Karpas-422 (cell line): ENCODE measurements around the gene IL13. TPM values are rescaled to one million over a fixed set of nuclear protein-coding genes. Genes with fewer than 3 reads are reported as not detected.

Experiments used
- DNase-seq: peaks from one replicate; pipeline ENCODE4 v3.0.0-alpha.2; 2015
- H2AFZ ChIP-seq: fragments of 200-600 bp; sonication (generic); 2 replicates; pipeline ENCODE4 v1.6.1; 2014; ENCODE audit warnings: antibody characterized with exemption, low read length, mixed read lengths
- H3K27ac ChIP-seq: fragments of 200-600 bp; sonication (generic); 2 replicates; pipeline ENCODE4 v1.5.1; 2014; ENCODE audit warnings: mild to moderate bottlenecking, low read length, moderate library complexity
- H3K27me3 ChIP-seq: fragments of 200-600 bp; sonication (generic); 2 replicates; pipeline ENCODE4 v1.6.1; 2014; ENCODE audit warnings: low read length, mixed read lengths
- H3K36me3 ChIP-seq: fragments of 200-600 bp; sonication (generic); 2 replicates; pipeline ENCODE4 v1.6.1; 2014; ENCODE audit warnings: low read length, mixed read lengths; ENCODE audit not compliant: insufficient read depth
- H3K4me1 ChIP-seq: fragments of 200-600 bp; sonication (generic); 2 replicates; pipeline ENCODE4 v1.6.1; 2014; ENCODE audit warnings: mild to moderate bottlenecking, low read length, mixed read lengths
- H3K4me2 ChIP-seq: fragments of 200-600 bp; sonication (generic); 2 replicates; pipeline ENCODE4 v1.6.1; 2014; ENCODE audit warnings: low read length, low read depth, mild to moderate bottlenecking; ENCODE audit not compliant: poor library complexity, severe bottlenecking
- H3K4me3 ChIP-seq: fragments of 200-600 bp; sonication (generic); 2 replicates; pipeline ENCODE4 v1.5.1; 2014; ENCODE audit warnings: mild to moderate bottlenecking, antibody characterized with exemption, low read length, mixed read lengths
- H3K79me2 ChIP-seq: fragments of 200-600 bp; sonication (generic); 2 replicates; pipeline ENCODE4 v1.6.1; 2014; ENCODE audit warnings: mild to moderate bottlenecking, low read length, mixed read lengths
- H3K9ac ChIP-seq: fragments of 200-600 bp; sonication (generic); 2 replicates; pipeline ENCODE4 v1.6.0; 2014; ENCODE audit warnings: low read length
- H3K9me2 ChIP-seq: fragments of 200-600 bp; sonication (generic), shearing (Covaris generic); replicated peaks from 2 replicates; pipeline ENCODE4 v1.6.0; 2014; ENCODE audit warnings: mild to moderate bottlenecking, low read length, moderate library complexity; ENCODE audit not compliant: insufficient read depth
- H3K9me3 ChIP-seq: fragments of 300-700, 200-600 bp; sonication (generic); 2 replicates; pipeline ENCODE4 v1.6.1; 2014; ENCODE audit warnings: low read length, mixed read lengths
- H4K20me1 ChIP-seq: fragments of 200-600 bp; sonication (generic); 2 replicates; pipeline ENCODE4 v1.6.1; 2014; ENCODE audit warnings: mild to moderate bottlenecking, antibody characterized with exemption, low read length, low read depth; ENCODE audit not compliant: insufficient read depth
- total RNA-seq: library from RNA; depleted of rRNA; stranded (reverse); fragments of >200 nt; shearing (Covaris generic); gene quantifications from 2 replicates; pipeline ENCODE4 v1.2.3, GENCODE V29; 2014; ENCODE audit warnings: low replicate concordance

IL13 gene
- total RNA-seq, 1 experiment from 2014 or later, result not detected

GRCh38 chr5:132677682-132678400 is 19.9 kb downstream of the IL13 start:
- H3K36me3 ChIP-seq, result no peaks in the 10 kb centered on the region
- no peak for DNase-seq
- H2AFZ ChIP-seq, result no peak overlapping the region
- no peak overlapping the region for H3K9ac ChIP-seq
- no peaks in the 10 kb centered on the region for H3K9me2 ChIP-seq
- no peak overlapping the region for H3K4me2 ChIP-seq
- H3K27me3 ChIP-seq, result no peaks in the 10 kb centered on the region
- no peaks in the 10 kb centered on the region for H3K79me2 ChIP-seq
- H3K27ac ChIP-seq, result no peak overlapping the region
- peaks cover 21% of the 10 kb centered on the region for H3K4me1 ChIP-seq
- no peaks in the 10 kb centered on the region for H3K9me3 ChIP-seq
- no peak overlapping the region for H3K4me3 ChIP-seq
- no peaks in the 10 kb centered on the region for H4K20me1 ChIP-seq

- Histone ChIP-seq H2AFZ (no peak overlapping the region), H3K9me3 (no peaks in the 10 kb centered on the region), H3K79me2 (no peaks in the 10 kb centered on the region), H3K9ac (no peak overlapping the region), H4K20me1 (no peaks in the 10 kb centered on the region), H3K4me1 (peaks cover 16% of the 10 kb centered on the region), H3K36me3 (no peaks in the 10 kb centered on the region), H3K4me3 (no peak overlapping the region), H3K4me2 (no peak overlapping the region), H3K27me3 (no peaks in the 10 kb centered on the region), H3K9me2 (no peaks in the 10 kb centered on the region), H3K27ac (no peak overlapping the region)
- no peak for DNase-seq
These were observed 20.8 kb downstream of the IL13 start for GRCh38 chr5:132678735-132679134.

- Histone ChIP-seq H3K27me3 (no peaks in the 10 kb centered on the region), H3K27ac (no peak overlapping the region), H2AFZ (no peak overlapping the region), H3K9ac (no peak overlapping the region), H3K4me2 (no peak overlapping the region), H3K4me1 (peaks cover 16% of the 10 kb centered on the region), H3K9me2 (no peaks in the 10 kb centered on the region), H3K9me3 (no peaks in the 10 kb centered on the region), H4K20me1 (no peaks in the 10 kb centered on the region), H3K4me3 (no peak overlapping the region), H3K36me3 (no peaks in the 10 kb centered on the region), H3K79me2 (no peaks in the 10 kb centered on the region)
- DNase-seq, result no peak
These were observed 21.2 kb downstream of the IL13 start for GRCh38 chr5:132679166-132679565.

- no peak overlapping the region for H3K4me3 ChIP-seq
- H4K20me1 ChIP-seq, result no peaks in the 10 kb centered on the region
- H3K4me1 ChIP-seq, result peaks cover 16% of the 10 kb centered on the region
- no peak overlapping the region for H3K27ac ChIP-seq
- DNase-seq, result no peak
- no peaks in the 10 kb centered on the region for H3K9me2 ChIP-seq
- no peaks in the 10 kb centered on the region for H3K79me2 ChIP-seq
- H3K36me3 ChIP-seq, result no peaks in the 10 kb centered on the region
- H3K9me3 ChIP-seq, result no peaks in the 10 kb centered on the region
- H3K4me2 ChIP-seq, result no peak overlapping the region
- H3K9ac ChIP-seq, result no peak overlapping the region
- H3K27me3 ChIP-seq, result no peaks in the 10 kb centered on the region
- H2AFZ ChIP-seq, result no peak overlapping the region
These were observed 21.9 kb downstream of the IL13 start for GRCh38 chr5:132679717-132680380.

GRCh38 chr5:132680780-132681475 is 23.0 kb downstream of the IL13 start:
- H2AFZ ChIP-seq, result no peak overlapping the region
- H3K27ac ChIP-seq, result no peak overlapping the region
- no peaks in the 10 kb centered on the region for H4K20me1 ChIP-seq
- H3K9me3 ChIP-seq, result no peaks in the 10 kb centered on the region
- H3K27me3 ChIP-seq, result no peaks in the 10 kb centered on the region
- no peaks in the 10 kb centered on the region for H3K79me2 ChIP-seq
- DNase-seq, result no peak
- H3K9me2 ChIP-seq, result no peaks in the 10 kb centered on the region
- no peak overlapping the region for H3K4me2 ChIP-seq
- H3K36me3 ChIP-seq, result no peaks in the 10 kb centered on the region
- no peak overlapping the region for H3K4me3 ChIP-seq
- H3K9ac ChIP-seq, result no peak overlapping the region
- H3K4me1 ChIP-seq, result peaks cover 16% of the 10 kb centered on the region

- DNase-seq, result peak; percentile 49
- Histone ChIP-seq H4K20me1 (no peaks in the 10 kb centered on the region), H3K9me3 (no peaks in the 10 kb centered on the region), H3K4me3 (no peak overlapping the region), H3K27ac (no peak overlapping the region), H3K4me2 (no peak overlapping the region), H3K79me2 (no peaks in the 10 kb centered on the region), H3K27me3 (no peaks in the 10 kb centered on the region), H3K9me2 (no peaks in the 10 kb centered on the region), H2AFZ (no peak overlapping the region), H3K36me3 (no peaks in the 10 kb centered on the region), H3K9ac (no peak overlapping the region), H3K4me1 (peaks cover 16% of the 10 kb centered on the region)
These were observed 23.5 kb downstream of the IL13 start for GRCh38 chr5:132681476-132681831.

GRCh38 chr5:132681983-132682382 is 24.0 kb downstream of the IL13 start:
- DNase-seq, result no peak
- Histone ChIP-seq H3K9ac (no peak overlapping the region), H3K4me3 (no peak overlapping the region), H4K20me1 (no peaks in the 10 kb centered on the region), H3K27me3 (no peaks in the 10 kb centered on the region), H3K9me3 (no peaks in the 10 kb centered on the region), H3K27ac (no peak overlapping the region), H2AFZ (0 out of 2 replicates have a peak overlapping the region, but pooled peaks have one; percentile 23), H3K4me2 (no peak overlapping the region), H3K9me2 (no peaks in the 10 kb centered on the region), H3K79me2 (no peaks in the 10 kb centered on the region), H3K4me1 (peaks cover 16% of the 10 kb centered on the region), H3K36me3 (no peaks in the 10 kb centered on the region)

GRCh38 chr5:132684491-132684890 is 26.5 kb downstream of the IL13 start:
- no peak overlapping the region for H3K9ac ChIP-seq
- H4K20me1 ChIP-seq, result no peaks in the 10 kb centered on the region
- peaks cover 31% of the 10 kb centered on the region for H3K4me1 ChIP-seq
- H3K4me2 ChIP-seq, result no peak overlapping the region
- no peaks in the 10 kb centered on the region for H3K9me3 ChIP-seq
- H3K4me3 ChIP-seq, result no peak overlapping the region
- H3K79me2 ChIP-seq, result no peaks in the 10 kb centered on the region
- H2AFZ ChIP-seq, result no peak overlapping the region
- no peaks in the 10 kb centered on the region for H3K36me3 ChIP-seq
- no peaks in the 10 kb centered on the region for H3K27me3 ChIP-seq
- no peak overlapping the region for H3K27ac ChIP-seq
- no peak for DNase-seq
- H3K9me2 ChIP-seq, result no peaks in the 10 kb centered on the region
